ENCODE results near the gene GHR.

GHR gene

GRCh38 chr5:42596817-42597216 lies 173.6 kb downstream of the GHR start:
- DNase-seq (ENCODE audit: low spot score), result no peak
- no peak overlapping the region for H3K27ac ChIP-seq
- CTCF ChIA-PET, result no interaction called here
- no peak for TF ChIP-seq CTCF (conservative IDR thresholded peaks at IDR 0.05; ENCODE audit: low read depth)
- POLR2A ChIA-PET (ENCODE audit: low non-redundant PET), result no interaction called here

- TF ChIP-seq CTCF (conservative IDR thresholded peaks at IDR 0.05; ENCODE audit: low read depth), result no peak
- H3K27ac ChIP-seq, result no peak overlapping the region
- POLR2A ChIA-PET (ENCODE audit: low non-redundant PET), result no interaction called here
- DNase-seq (ENCODE audit: low spot score), result no peak
- CTCF ChIA-PET, result no interaction called here
These were observed 174.2 kb downstream of the GHR start for GRCh38 chr5:42597318-42597937.

GRCh38 chr5:42598311-42598710 lies 175.1 kb downstream of the GHR start:
- TF ChIP-seq CTCF (conservative IDR thresholded peaks at IDR 0.05; ENCODE audit: low read depth), result no peak
- ChIA-PET POLR2A (ENCODE audit: low non-redundant PET) (no interaction called here), CTCF (no interaction called here)
- H3K27ac ChIP-seq, result no peak overlapping the region
- no peak for DNase-seq (ENCODE audit: low spot score)

GRCh38 chr5:42599106-42599505 lies 175.9 kb downstream of the GHR start:
- TF ChIP-seq CTCF (conservative IDR thresholded peaks at IDR 0.05; ENCODE audit: low read depth), result no peak
- ChIA-PET CTCF (no interaction called here), POLR2A (ENCODE audit: low non-redundant PET) (no interaction called here)
- no peak overlapping the region for H3K27ac ChIP-seq
- DNase-seq (ENCODE audit: low spot score), result no peak

GRCh38 chr5:42600441-42600840 lies 177.2 kb downstream of the GHR start:
- CTCF ChIA-PET, result interaction anchor here (0.6 to 0.9 kb wide), 2 partner anchors 17 to 70 kb away, joined by 3 to 7 read pairs; no protein-coding TSS in a partner anchor
- POLR2A ChIA-PET (ENCODE audit: low non-redundant PET), result no interaction called here
- TF ChIP-seq CTCF (conservative IDR thresholded peaks at IDR 0.05; ENCODE audit: low read depth), result no peak
- DNase-seq (ENCODE audit: low spot score), result no peak
- no peak overlapping the region for H3K27ac ChIP-seq

GRCh38 chr5:42604171-42604711 lies 181.0 kb downstream of the GHR start:
- POLR2A ChIA-PET (ENCODE audit: low non-redundant PET), result no interaction called here
- CTCF ChIA-PET, result interaction anchor here (0.7 to 1.5 kb wide), 2 partner anchors 10 to 15 kb away, joined by 3 to 5 read pairs; no protein-coding TSS in a partner anchor
- TF ChIP-seq CTCF (conservative IDR thresholded peaks at IDR 0.05; ENCODE audit: low read depth), result no peak
- H3K27ac ChIP-seq, result no peak overlapping the region
- no peak for DNase-seq (ENCODE audit: low spot score)
